ENCODE data around the gene SLC22A7.

GRCh38 chr6:43269273-43270007 lies 28.6 kb upstream of the SLC22A7 start:
- peak; percentile 77 for TF ChIP-seq POLR2A (IDR thresholded peaks at IDR 0.05)
- no peak for TF ChIP-seq CTCF (IDR thresholded peaks at IDR 0.05)

All from right lobe of liver (tissue), 4 donors.